Measurements from ENCODE around the gene SPOCD1. TPM values are rescaled to one million over a fixed set of nuclear protein-coding genes. Genes with fewer than 3 reads are reported as not detected.

SPOCD1 gene
- polyA plus RNA-seq, 1 donor: 0.32 TPM

DNA sequence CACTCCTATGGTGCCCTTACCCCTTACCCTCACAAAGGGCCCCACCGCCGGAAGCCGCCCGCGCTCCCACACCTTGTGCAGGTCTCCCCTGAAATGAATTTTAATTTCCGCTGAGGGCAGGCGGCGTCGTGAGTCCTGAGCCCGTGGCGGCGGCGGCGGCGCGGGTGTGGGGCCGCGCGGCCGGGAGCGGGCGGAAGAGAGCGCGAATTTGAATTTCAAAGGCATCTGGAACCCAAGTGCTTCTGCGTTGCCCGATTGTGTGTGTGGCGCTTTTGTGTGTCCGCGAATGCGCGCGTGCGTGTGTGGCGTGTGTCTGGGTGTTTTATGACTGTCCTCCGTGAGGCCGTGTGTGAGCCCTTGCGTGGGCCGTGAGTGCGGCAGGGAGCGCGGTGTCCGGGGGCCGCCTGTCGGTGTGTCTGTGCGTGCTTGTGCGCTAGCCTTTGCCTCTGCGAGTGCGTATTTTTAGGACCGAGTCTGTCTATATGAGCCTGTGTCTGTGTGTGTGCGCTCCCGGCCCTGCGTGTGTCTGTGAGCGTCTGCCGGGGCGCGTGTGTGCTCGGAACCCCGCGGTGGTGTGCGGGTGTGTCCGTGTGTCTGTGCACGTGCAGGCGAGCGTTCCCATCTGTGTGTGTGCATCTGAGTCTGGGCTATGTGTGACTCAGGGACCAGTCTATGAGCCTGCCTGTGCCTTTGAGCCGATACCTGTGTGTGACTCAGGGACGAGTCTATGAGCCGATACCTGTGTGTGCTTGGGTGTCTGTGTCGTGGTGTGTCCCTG lies 43.7 kb downstream of the SPOCD1 start:
- DNase-seq (ENCODE audit: low read depth): no peak

DNA sequence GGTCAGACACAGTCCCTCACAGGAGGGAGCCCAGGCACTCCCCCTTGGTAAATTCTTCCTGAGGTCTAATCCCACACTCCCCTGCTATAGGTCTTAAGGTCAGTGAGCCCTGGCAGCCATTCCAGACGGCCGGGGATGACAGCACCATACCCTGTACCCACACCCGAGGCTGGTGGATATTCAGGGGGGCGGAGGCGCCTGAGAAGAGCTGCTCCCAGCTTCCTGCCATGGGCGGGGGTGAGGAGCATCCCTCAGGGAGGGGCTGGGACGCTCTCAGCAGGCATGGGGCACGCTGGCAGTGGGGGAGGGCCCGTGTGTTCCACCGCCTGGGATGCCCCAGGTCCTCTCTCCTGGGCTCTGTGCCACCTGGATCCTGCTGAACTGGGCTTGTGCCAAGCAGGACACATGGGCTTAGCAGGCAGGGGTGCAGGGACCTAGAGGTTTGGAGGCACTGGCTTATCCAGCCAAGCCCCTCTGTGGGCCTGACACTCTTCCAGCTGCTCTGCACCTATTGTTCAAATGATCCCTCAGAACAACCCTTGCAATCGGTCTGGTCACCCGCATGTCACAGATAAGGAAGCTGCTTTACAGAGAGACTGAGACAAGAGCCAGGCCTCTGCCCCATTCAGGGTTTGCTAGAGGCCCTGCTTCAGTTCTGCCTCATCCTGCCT lies 46.0 kb downstream of the SPOCD1 start:
- no peak for DNase-seq (ENCODE audit: low read depth)

DNA sequence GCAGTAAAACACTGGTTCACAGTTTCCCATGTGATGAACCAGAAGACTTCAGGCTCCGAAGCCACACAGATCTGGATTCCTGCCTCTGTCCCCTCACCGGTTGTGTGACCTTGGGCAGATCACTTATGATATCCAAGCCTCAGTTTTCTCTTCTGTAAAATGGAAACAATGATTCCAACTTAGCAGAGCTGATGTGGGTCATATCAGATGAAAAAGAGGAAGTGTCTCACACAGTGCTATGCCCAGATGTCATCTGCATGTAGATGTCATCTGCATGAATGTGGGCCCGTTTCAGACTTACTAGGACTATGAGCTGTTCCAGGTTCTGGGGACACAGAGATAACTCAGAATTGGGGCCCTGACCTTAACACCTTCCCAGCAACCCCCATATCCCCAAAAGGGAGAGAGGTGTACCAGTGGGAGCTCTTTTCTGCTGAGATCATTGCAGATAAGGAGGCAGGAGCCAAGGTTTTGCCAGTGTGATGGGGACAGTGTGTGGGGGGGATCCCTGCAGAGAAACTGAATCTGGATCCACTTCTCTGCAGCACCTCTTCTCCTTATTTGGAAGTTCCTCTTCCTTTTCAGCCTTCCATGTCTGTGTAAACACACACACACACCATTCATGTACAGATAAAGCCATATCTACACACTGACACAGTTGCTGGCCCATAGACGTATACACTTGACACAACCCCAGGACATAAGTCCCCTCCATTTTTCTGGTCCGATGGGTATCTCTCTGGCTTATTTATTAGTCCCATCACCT lies 46.7 kb downstream of the SPOCD1 start:
- DNase-seq (ENCODE audit: low read depth): no peak

DNA sequence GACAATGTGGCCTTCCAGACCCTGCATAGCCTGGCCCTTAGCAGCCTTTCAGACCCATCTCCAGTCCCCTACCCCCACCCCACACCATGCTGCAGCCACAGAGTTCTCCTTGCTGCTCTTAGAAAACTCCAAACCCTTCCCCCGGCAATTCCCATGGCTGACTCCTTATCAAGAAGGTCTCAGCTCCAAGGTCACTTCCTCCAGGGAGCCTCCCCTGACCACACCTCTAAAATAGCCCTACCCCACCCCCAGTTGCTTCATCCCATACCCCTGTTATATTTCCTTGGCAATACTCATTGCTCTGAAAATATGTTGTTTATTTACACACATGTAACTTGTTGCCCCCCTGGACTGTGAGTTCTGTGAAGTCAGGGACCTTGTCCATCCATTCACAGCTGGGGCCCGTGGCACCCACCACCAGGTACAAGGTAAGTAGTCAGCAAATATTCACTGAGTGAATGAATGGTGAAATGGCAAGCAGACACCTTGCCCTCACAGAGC lies 47.4 kb downstream of the SPOCD1 start:
- no peak for DNase-seq (ENCODE audit: low read depth)

DNA sequence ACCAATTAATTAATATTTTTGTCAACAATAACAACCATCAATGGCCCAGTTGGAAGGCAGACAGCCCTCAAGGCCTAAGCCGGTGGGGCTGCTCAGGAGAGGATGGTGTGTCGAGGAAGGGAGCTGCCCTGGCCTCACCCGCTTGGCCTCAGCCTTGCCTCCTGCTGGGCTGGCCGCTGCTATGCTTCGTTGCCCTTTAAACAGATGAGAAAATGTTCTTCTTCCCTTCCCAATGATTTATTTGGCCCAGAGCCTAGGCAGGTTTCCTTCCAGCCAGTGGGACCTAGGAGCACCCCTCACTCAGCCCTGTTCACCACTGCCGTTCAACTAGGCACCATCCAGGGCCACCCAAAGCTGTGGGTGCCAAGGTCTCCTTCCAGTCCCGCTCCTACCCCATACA lies 48.6 kb downstream of the SPOCD1 start:
- no peak for DNase-seq (ENCODE audit: low read depth)

DNA sequence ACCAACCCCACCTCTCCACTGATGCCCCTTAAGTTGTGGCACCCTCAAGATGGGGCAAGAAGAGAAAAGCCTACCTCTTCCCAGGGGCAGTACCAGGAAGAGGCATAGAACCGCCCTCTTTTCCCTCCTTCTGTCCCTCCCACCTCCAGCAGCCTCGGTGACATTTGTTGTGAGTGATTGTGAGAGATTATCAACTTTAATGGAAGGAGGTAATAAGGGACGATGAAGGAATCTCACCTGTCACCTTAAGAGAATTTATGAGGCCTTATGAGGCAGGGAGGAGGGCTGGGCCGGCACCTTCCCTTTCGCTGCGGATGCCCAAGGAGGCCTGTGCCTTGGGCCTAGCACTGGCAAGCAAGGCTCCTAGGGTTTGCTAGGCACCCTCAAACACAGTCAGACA lies 50.3 kb downstream of the SPOCD1 start:
- no peak for DNase-seq (ENCODE audit: low read depth)

DNA sequence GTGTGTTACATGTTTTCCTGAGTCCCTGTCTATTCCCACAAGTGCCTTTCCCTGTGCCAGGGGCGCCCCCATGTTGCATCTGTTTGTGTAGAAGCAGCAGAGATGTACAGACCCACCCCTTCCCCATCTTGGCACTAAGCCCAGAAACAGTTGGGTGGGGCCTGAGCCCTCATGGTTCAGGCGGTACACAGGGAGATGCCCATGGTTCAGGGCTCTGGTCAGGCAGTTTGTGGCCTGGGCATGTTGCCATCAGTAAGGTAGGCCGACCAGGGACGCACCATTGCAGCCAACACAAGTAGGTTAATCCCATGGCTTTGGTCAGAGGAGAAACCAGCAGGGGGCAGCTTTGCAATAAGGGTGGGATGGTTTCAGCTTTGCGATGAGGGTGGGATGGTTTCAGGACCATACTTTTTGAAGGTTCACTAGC lies 50.8 kb downstream of the SPOCD1 start:
- no peak for DNase-seq (ENCODE audit: low read depth)

DNA sequence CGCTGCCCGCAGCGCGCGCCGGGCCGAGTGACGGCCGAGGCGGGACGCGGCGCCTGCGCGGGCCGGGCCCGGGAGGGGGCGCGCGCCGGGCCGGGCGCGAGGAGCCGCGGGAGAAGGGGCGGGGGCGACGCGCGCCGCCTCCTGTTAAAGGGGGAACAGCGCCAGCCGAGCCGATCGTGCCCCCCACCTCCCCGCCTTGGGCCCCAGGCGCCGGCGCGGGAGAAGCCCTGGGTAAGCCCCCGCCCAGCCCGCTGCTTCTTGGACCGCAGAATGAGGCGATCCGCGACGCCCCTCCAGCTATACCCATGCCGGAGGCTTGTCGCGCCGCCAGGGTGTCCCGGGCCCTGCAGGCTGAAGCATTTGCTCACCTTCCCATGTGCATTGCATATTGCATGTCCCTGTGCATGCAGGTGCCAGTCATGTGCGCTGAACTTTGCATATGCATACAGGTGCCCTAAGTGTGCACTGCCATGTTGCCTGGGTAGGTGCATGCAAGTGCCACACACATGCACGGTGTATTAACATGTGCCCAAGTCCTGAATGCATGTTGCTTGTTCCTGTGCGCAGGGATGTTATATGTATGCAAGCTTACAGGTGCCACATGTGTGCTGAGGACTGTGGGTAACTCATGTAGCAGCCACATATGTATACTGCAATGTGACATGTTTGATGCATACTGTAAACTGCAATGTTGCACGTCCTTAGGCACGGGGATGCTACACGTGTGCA lies 51.3 kb downstream of the SPOCD1 start, which contains the start of gene ADGRB2:
TSS of gene ADGRB2 (minus strand) at position 29 of the 729 bp plus-strand sequence. CDS start 7,119 bp downstream, outside the sequence.
- DNase-seq (ENCODE audit: low read depth): no peak

DNA sequence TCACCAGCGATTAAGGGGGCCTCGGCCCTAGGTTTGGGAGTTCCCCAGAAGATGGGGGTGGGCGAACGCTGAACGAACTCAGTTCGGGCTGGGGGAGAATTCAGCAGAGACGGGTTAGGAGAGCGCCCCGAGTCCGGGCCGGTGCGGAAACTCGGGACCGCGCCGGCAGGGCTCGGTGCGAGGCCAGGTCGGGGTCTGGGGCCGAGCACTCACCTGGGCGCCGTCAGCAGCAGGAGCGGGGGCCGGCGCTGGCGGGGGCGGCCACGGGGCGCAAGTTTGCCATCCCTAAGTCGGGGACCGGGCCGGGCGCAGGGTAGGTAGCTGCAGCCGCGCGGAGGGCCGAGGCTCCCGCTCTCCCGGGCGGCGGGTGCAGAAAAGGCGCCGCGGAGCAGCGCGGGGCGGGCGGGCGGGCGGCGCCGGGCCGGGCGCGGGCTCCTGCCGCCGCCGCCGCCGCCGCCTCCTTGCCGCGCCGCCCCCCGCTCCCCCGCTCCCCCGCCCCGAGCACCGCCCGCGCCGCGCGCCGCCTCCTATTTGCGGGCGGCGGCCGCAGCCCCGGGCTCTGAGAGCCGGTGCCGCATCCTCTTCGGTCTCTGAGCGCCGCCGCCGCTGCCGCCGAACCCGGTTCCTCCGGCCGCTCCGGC lies 52.0 kb downstream of the SPOCD1 start:
- no peak for DNase-seq (ENCODE audit: low read depth)

DNA sequence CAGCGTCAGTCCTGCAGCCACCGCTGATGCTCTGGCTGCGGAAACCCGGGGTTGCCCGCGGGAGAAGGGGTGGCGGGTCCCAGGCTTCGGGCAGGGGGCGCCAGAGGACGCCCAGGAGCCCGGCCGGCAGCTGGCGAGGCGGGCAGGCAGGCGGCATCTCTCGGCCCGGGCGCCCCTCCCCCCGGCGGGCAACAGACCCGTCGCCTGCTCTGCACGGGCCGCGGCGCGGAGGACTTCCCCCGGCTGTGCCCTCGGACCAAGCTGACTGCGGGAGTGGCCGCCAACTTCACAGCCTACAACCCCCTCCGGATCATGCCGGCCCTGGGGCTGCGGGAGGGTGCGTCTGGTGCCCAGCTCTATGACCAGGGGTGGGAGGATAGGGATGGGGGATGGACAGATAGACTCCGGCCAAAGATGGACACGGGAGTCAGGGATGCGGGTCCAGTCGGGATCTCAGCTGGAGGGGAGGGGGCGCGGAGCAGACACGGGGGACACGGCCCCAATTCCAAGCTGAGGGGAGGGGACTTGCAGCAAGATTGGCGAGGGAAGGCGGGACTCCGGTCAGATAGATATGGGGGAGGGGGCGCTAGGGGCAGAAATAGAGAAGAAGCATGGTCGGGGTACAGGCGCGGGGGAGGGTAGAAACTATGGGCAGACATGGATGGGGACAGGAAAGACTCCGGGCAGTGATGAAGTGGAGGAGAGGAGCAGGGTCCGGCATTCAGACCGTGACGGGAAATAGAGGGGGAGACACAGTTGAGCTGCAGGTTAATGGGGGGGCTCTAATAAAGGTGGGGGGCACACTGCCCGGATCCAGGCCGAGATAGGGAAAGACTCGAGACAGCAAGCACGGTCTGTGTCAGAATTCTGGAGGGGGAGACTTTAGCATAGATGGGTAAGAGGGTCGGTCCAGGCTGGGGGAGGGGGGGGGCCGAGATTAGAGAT lies 52.8 kb downstream of the SPOCD1 start:
- no peak for DNase-seq (ENCODE audit: low read depth)

DNA sequence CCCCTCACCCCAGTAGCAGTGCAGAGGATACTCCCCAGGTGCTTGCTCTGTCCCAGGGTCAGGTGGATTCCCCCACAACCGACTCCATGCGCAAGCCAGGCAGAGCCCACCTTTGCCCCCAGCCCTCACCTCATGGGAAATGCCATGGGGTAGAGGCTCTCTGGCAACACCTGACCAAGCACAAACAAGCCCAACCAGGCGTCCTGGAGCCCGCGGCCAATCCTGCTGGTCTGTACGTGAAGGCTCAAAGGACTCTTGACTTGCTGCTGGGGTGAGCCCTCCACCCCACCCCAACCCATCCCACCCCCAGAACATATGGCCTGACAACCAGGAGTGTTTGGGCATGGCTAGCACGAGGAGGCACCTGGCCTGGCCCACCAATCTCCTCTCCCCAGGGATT lies 53.5 kb downstream of the SPOCD1 start:
- no peak for DNase-seq (ENCODE audit: low read depth)

DNA sequence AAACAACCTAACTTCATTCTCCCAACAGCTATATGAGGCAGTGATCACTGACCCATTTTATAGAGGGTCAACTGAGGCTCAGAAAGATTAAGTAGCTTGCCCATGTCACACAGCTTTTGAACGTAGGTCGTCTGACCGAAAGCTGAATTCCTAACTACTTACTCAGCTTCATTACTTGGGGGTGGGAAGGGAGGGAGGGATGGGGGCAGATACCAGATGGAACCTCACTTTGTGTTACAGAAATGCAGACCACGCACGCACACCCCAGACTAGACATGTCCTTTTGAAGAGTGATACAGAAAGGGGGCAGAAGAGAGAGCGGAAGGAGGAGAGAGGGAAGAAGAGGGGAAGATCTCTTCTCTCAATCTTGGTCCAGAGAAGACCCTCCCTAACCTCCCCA lies 53.9 kb downstream of the SPOCD1 start:
- no peak for DNase-seq (ENCODE audit: low read depth)

DNA sequence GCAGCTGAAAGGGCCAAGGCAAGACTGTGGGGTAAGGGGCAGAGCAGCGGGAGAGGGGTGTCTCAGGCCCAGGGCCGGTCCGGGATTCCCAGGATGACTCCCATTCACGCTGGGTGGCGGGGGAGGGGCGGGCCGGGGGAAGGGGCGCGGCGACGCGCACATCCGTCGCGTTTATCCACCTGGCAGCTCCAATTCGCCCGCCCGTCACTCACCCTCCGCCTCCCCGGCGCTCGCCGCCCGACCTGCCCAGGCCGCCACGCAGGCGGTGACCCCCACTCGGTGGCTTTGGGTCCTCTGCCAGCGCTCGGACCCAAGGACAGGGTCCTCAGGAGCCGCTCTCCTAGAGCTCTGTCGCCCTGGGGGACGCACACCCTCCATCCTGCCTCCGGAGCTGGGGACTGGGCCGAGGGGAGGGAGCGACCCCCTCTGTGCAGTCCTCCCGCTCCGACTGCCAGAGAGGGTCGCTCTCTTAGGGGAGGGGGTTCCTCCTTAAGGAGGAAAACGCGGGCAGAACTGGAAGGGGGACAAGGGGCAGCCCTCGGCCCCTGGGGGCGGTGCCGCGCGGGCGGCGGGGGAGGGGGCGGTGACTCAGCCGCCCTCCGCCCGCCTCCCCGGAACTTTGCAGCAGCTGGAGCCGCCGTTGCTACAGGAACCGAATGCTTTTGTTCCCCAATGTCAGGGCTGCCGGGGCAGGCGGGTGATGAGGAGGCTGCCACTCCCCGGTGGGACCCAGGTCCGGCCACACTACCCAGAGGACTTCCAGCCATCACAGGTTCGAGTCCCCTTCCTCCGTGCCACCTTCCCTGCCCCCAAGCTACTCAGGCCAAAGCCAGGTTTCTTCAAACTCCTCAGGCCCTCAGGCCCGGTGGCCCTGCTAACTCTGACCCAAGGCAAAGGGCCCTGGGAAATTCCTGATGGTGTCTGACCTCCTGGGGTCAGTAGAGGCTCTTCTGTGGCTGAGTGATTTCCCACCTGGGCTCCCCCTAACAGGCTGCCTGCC lies 55.1 kb downstream of the SPOCD1 start:
- no peak for DNase-seq (ENCODE audit: low read depth)

DNA sequence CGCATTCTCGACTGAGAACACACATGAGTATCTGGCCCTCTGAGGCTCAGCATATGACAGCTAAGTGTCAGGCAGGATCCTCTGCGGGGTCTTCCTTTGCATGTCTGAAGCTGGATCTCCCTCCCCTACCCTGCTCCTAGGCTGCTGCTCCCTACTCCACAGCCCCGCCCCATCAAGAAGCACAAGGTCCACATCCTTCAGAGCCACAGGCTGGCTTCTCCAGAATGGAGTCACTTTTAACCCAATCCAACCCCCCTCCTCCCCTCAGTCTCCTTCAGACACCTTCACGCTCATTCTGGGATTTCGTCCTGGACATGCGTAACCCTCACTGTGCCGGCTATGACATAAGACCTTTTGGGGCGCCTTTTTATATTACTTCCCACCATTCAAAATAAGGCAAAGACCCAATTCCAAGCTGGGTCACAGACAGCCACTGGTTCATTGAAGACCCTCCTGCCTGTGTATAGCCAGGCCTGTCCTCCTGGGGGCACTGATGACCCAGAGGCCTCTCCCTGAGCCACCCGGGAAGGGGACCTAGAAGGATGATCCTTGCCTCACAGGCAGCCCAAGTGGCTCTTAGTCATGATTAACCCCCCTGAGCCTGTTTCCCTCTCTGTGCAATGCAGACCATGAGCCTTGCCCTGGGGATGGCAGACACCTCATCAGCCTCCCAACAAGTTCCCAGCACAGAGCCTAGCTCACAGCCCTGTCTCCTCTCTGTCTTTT lies 56.4 kb downstream of the SPOCD1 start:
- no peak for DNase-seq (ENCODE audit: low read depth)

DNA sequence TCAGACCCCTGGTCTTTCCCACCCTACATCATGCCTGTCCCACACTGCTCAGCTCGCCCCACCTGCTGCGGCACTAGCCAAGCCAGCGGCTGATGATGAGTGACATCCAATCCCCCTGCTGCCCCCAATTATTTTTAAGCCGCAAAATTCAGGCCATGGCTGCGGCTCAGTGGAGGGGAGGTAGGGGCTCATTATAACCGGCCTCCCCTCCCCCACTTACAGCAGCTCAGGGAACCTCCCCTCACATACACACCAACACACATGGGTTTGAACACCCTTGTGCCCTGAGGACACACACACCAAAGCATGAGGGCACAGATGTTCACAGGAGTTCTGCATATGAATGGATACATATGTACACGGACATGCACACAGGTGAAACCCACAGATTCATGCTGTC lies 57.0 kb downstream of the SPOCD1 start:
- no peak for DNase-seq (ENCODE audit: low read depth)

DNA sequence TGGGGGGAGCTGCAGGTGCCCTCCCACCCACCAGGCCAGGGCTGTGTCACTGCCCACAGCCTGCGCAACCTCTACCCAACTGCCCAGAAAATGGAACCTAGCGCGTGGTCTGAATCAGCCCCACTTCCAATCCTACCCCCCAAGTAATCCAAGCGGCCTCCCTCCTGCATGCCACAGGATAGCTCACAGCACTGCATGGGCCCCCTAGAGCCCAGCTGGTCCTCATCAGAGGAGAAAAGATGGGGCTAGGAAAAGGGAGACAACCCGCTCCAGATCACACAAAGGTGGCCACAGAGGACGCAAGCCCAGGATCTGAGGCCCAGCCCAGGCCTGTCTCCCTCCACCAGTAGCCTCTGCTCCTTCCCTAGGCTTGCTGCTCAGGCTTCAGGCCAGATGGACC lies 57.8 kb downstream of the SPOCD1 start:
- no peak for DNase-seq (ENCODE audit: low read depth)

DNA sequence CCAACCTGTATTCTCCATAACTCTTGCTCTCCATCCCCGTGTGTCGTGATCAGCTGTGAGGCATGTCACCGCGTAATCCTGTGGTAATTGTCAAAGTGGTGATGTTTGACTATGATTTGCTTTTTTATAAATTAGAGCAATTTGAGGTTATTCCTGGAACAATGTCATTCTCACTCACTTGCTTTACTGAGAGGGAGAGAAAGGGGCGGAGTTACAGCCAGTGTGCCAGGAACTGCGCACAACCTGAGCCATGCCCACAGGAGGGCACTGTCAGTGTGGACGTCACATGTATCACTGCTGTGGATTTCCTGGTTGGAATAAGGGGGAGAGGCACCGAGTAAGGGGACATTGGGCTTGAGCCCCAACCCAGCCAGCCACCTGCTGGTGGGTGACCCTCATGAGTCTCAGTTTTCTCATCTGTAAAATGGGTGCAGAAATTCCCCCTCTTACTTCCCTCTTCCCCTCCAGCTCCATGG lies 58.6 kb downstream of the SPOCD1 start:
- DNase-seq (ENCODE audit: low read depth): no peak

DNA sequence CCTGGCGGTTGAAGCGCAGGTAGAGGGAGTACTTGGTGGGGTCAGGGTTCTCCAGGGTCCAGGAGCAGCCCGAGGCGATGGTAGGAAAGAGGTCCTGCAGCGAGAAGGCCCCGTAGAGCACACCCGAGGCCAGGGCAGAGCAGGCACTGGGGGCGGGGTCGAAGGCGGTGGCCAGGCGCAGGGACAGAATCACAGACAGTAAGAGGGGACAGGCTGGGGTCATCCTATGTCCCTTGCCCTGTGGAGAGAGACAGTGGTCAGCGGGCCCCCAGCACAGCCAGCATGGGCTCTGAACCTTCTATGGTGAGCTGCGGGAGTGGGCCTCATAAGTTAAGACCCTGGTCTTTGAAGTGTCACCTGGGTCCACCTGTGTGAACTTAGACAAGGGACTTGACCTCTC lies 59.2 kb downstream of the SPOCD1 start:
- no peak for DNase-seq (ENCODE audit: low read depth)
